Activated T-helper 2 cell treated with anti-CD3 and anti-CD28 coated beads, Interferon-gamma antibody, Interleukin-2, Interleukin-4, amounts not matched to agents 10 μg/mL and 5 μg/mL and 100 μg/mL, durations not matched to agents 14 hours and 24 hours and 36 hours (primary cell): ENCODE data around the gene CLPTM1L. TPM values are rescaled to one million over a fixed set of nuclear protein-coding genes. Genes with fewer than 3 reads are reported as not detected.
"Not testable (repeated sequence)": the region's sequence is repeated elsewhere in the genome, so short reads cannot be mapped to it uniquely, and the experiment has no call there.

Source experiments
- DNase-seq: peaks from one replicate; pipeline ENCODE4 v3.0.0; 2021; ENCODE audit warnings: low spot score
- H3K27ac Mint-ChIP-seq: one replicate; pipeline ENCODE4 v1.8.0; 2021; ENCODE audit warnings: mixed read lengths
- H3K27me3 Mint-ChIP-seq: one replicate; pipeline ENCODE4 v1.8.0; 2021; ENCODE audit warnings: low read depth, mixed read lengths
- H3K36me3 Mint-ChIP-seq: one replicate; pipeline ENCODE4 v1.8.0; 2021; ENCODE audit warnings: low read depth, mixed read lengths
- H3K4me1 Mint-ChIP-seq: one replicate; pipeline ENCODE4 v1.8.0; 2021; ENCODE audit warnings: low read depth, mixed read lengths
- H3K4me3 Mint-ChIP-seq: one replicate; pipeline ENCODE4 v1.8.0; 2021; ENCODE audit warnings: low read depth, mild to moderate bottlenecking, moderate library complexity, mixed read lengths
- H3K9me3 Mint-ChIP-seq: one replicate; pipeline ENCODE4 v1.8.0; 2021; ENCODE audit warnings: mixed read lengths
- intact Hi-C: fragments of 100-400 bp; cut with micrococcal nuclease; formaldehyde crosslinking; loops from one replicate; pipeline ENCODE4 v1.15.1; 2023
- total RNA-seq: library from RNA; stranded (reverse); gene quantifications from 2 replicates; pipeline ENCODE4 v1.2.3, GENCODE V29; 2022

Gene CLPTM1L
- total RNA-seq, 1 donor from 2014 or later: 102 TPM

GRCh38 chr5:1278656-1279442, 66.0 kb downstream of the CLPTM1L start:
- no peak overlapping the region for H3K4me3 Mint-ChIP-seq
- no peaks in the 10 kb centered on the region for H3K9me3 Mint-ChIP-seq
- no peaks in the 10 kb centered on the region for H3K27me3 Mint-ChIP-seq
- intact Hi-C loops: no loop called here
- H3K36me3 Mint-ChIP-seq: peaks cover 17% of the 10 kb centered on the region
- H3K27ac Mint-ChIP-seq: no peak overlapping the region
- no peaks in the 10 kb centered on the region for H3K4me1 Mint-ChIP-seq
- DNase-seq: no peak

- Mint-ChIP-seq H3K27me3 (no peaks in the 10 kb centered on the region), H3K27ac (no peak overlapping the region), H3K9me3 (no peaks in the 10 kb centered on the region), H3K4me1 (no peaks in the 10 kb centered on the region), H3K4me3 (no peak overlapping the region), H3K36me3 (peaks cover 17% of the 10 kb centered on the region)
- no peak for DNase-seq
- intact Hi-C loops: no loop called here
These were observed 66.7 kb downstream of the CLPTM1L start for GRCh38 chr5:1278216-1278615.

GRCh38 chr5:1277781-1278180, 67.1 kb downstream of the CLPTM1L start:
- H3K9me3 Mint-ChIP-seq: no peaks in the 10 kb centered on the region
- H3K27ac Mint-ChIP-seq: no peak overlapping the region
- no peak for DNase-seq
- intact Hi-C loops: no loop called here
- no peak overlapping the region for H3K4me3 Mint-ChIP-seq
- peaks cover 17% of the 10 kb centered on the region for H3K36me3 Mint-ChIP-seq
- H3K27me3 Mint-ChIP-seq: no peaks in the 10 kb centered on the region
- no peaks in the 10 kb centered on the region for H3K4me1 Mint-ChIP-seq

- Mint-ChIP-seq H3K9me3 (no peaks in the 10 kb centered on the region), H3K27ac (no peak overlapping the region), H3K27me3 (no peaks in the 10 kb centered on the region), H3K4me3 (no peak overlapping the region), H3K4me1 (no peaks in the 10 kb centered on the region), H3K36me3 (peaks cover 17% of the 10 kb centered on the region)
- intact Hi-C loops: no loop called here
- DNase-seq: no peak
These were observed 67.6 kb downstream of the CLPTM1L start for GRCh38 chr5:1277331-1277730.

- H3K36me3 Mint-ChIP-seq: peaks cover 17% of the 10 kb centered on the region
- DNase-seq: no peak
- H3K4me3 Mint-ChIP-seq: no peak overlapping the region
- intact Hi-C loops: no loop called here
- H3K27ac Mint-ChIP-seq: no peak overlapping the region
- no peaks in the 10 kb centered on the region for H3K27me3 Mint-ChIP-seq
- no peaks in the 10 kb centered on the region for H3K9me3 Mint-ChIP-seq
- no peaks in the 10 kb centered on the region for H3K4me1 Mint-ChIP-seq
These were observed 68.0 kb downstream of the CLPTM1L start for GRCh38 chr5:1276930-1277329.

GRCh38 chr5:1275397-1276391, 69.2 kb downstream of the CLPTM1L start:
- peaks cover 20% of the 10 kb centered on the region for H3K36me3 Mint-ChIP-seq
- DNase-seq, H3K4me3 Mint-ChIP-seq, H3K4me1 Mint-ChIP-seq, H3K9me3 Mint-ChIP-seq, intact Hi-C loops, H3K27ac Mint-ChIP-seq, H3K27me3 Mint-ChIP-seq: not testable (repeated sequence)

GRCh38 chr5:1274471-1274870, 70.4 kb downstream of the CLPTM1L start:
- Mint-ChIP-seq H3K9me3 (no peaks in the 10 kb centered on the region), H3K27me3 (no peaks in the 10 kb centered on the region), H3K36me3 (peaks cover 23% of the 10 kb centered on the region), H3K4me1 (no peaks in the 10 kb centered on the region), H3K4me3 (no peak overlapping the region), H3K27ac (no peak overlapping the region)
- no peak for DNase-seq
- intact Hi-C loops: no loop called here

- DNase-seq: no peak
- no peak overlapping the region for H3K27ac Mint-ChIP-seq
- no peaks in the 10 kb centered on the region for H3K9me3 Mint-ChIP-seq
- no peak overlapping the region for H3K4me3 Mint-ChIP-seq
- intact Hi-C loops: no loop called here
- H3K27me3 Mint-ChIP-seq: no peaks in the 10 kb centered on the region
- peaks cover 4% of the 10 kb centered on the region for H3K4me1 Mint-ChIP-seq
- peaks cover 23% of the 10 kb centered on the region for H3K36me3 Mint-ChIP-seq
These were observed 71.2 kb downstream of the CLPTM1L start for GRCh38 chr5:1273745-1274144.

GRCh38 chr5:1272201-1272600, 72.7 kb downstream of the CLPTM1L start:
- peaks cover 8% of the 10 kb centered on the region for H3K4me1 Mint-ChIP-seq
- peaks cover 19% of the 10 kb centered on the region for H3K36me3 Mint-ChIP-seq
- no peaks in the 10 kb centered on the region for H3K27me3 Mint-ChIP-seq
- intact Hi-C loops: no loop called here
- DNase-seq: no peak
- H3K27ac Mint-ChIP-seq: no peak overlapping the region
- no peak overlapping the region for H3K4me3 Mint-ChIP-seq
- H3K9me3 Mint-ChIP-seq: no peaks in the 10 kb centered on the region

GRCh38 chr5:1270933-1271914, 73.7 kb downstream of the CLPTM1L start:
- Mint-ChIP-seq H3K36me3 (peaks cover 16% of the 10 kb centered on the region), H3K27me3 (no peaks in the 10 kb centered on the region), H3K27ac (no peak overlapping the region), H3K9me3 (no peaks in the 10 kb centered on the region), H3K4me1 (peaks cover 8% of the 10 kb centered on the region), H3K4me3 (no peak overlapping the region)
- intact Hi-C loops: no loop called here
- no peak for DNase-seq

GRCh38 chr5:1270426-1270825, 74.5 kb downstream of the CLPTM1L start:
- no peaks in the 10 kb centered on the region for H3K9me3 Mint-ChIP-seq
- no peak overlapping the region for H3K27ac Mint-ChIP-seq
- H3K36me3 Mint-ChIP-seq: peaks cover 16% of the 10 kb centered on the region
- peaks cover 8% of the 10 kb centered on the region for H3K4me1 Mint-ChIP-seq
- intact Hi-C loops: no loop called here
- no peaks in the 10 kb centered on the region for H3K27me3 Mint-ChIP-seq
- no peak overlapping the region for H3K4me3 Mint-ChIP-seq
- no peak for DNase-seq

GRCh38 chr5:1268666-1269065, 76.2 kb downstream of the CLPTM1L start:
- intact Hi-C loops: no loop called here
- H3K27ac Mint-ChIP-seq: no peak overlapping the region

More at GRCh38 chr5:1268666-1269065, 76.2 kb downstream of the CLPTM1L start:
- peaks cover 9% of the 10 kb centered on the region for H3K36me3 Mint-ChIP-seq
- H3K9me3 Mint-ChIP-seq: no peaks in the 10 kb centered on the region
- peaks cover 8% of the 10 kb centered on the region for H3K4me1 Mint-ChIP-seq
- peak; percentile 17 for DNase-seq
- no peaks in the 10 kb centered on the region for H3K27me3 Mint-ChIP-seq
- H3K4me3 Mint-ChIP-seq: no peak overlapping the region
